A549 (cell line): ENCODE results near the gene SLN. TPM values are rescaled to one million over a fixed set of nuclear protein-coding genes. Genes with fewer than 3 reads are reported as not detected.

ENCODE experiments used
- ATAC-seq, 2 experiments: fragments of 200-7000 bp in 1 of 2; fragments of >200 bp in 1 of 2; cut with Nextera tagmentation in 1 of 2; cut with Tn5 transposase in 1 of 2; 3 replicates each; pipeline versions ENCODE4 v1.8.0 to v1.9.1; 2018 to 2020; ENCODE audit warnings: mild to moderate bottlenecking in 1 of 2, moderate library complexity in 1 of 2
- CTCF ChIA-PET: fragments of 300-600 bp; sonication (Branson Sonifier 250); formaldehyde crosslinking; extraction: SDS; loops from one replicate; lab custom pipeline; 2021; ENCODE audit warnings: antibody characterized with exemption, inconsistent platforms; lab: Yijun Ruan, JAX
- POLR2A ChIA-PET: fragments of 350-600 bp; formaldehyde crosslinking; extraction: SDS; loops from one replicate; lab custom pipeline; 2021; ENCODE audit warnings: antibody characterized with exemption, inconsistent platforms; lab: Yijun Ruan, JAX
- DNase-seq, 2 experiments: peaks; one replicate each; pipeline versions ENCODE4 v3.0.0 to v3.0.0-alpha.2; 2011 to 2016; ENCODE audit warnings: low read depth in 1 of 2, low spot score in 1 of 2
- FAIRE-seq: peaks from 2 replicates; lab custom pipeline; 2011; peaks lifted over from hg19 to GRCh38; lab: Jason Lieb, UNC
- H3K27ac ChIP-seq, 2 experiments: fragments of >200 bp; sonication (Bioruptor Twin); formaldehyde crosslinking; 3 replicates each; pipeline ENCODE4 v1.5.1; 2016 to 2017
- H3K4me1 ChIP-seq: fragments of >200 bp; sonication (Bioruptor Twin); formaldehyde crosslinking; 3 replicates; pipeline ENCODE4 v1.6.1; 2016
- H3K4me2 ChIP-seq: fragments of >200 bp; sonication (Bioruptor Twin); formaldehyde crosslinking; 3 replicates; pipeline ENCODE4 v1.6.1; 2016
- H3K4me3 ChIP-seq: fragments of >200 bp; sonication (Bioruptor Twin); formaldehyde crosslinking; 3 replicates; pipeline ENCODE4 v1.5.1; 2016
- H3K9me3 ChIP-seq: fragments of >200 bp; sonication (Bioruptor Twin); formaldehyde crosslinking; 3 replicates; pipeline ENCODE4 v1.6.1; 2016
- CBX2 ChIP-seq: fragments of 200-600 bp; sonication (generic); IDR thresholded peaks from 2 replicates; pipeline ENCODE4 v1.6.1; 2016; ENCODE audit warnings: low read depth, mild to moderate bottlenecking, borderline replicate concordance
- CBX8 ChIP-seq: fragments of 200-600 bp; sonication (generic); IDR thresholded peaks from 2 replicates; pipeline ENCODE4 v1.6.1; 2016
- CHD2 ChIP-seq: fragments of 150-350 bp; IDR thresholded peaks from 2 replicates; pipeline ENCODE4 v1.6.1; 2014; ENCODE audit warnings: low read length; ENCODE audit not compliant: partially characterized antibody
- CTCF ChIP-seq: fragments of >200 bp; sonication (Bioruptor Twin); formaldehyde crosslinking; IDR thresholded peaks from 3 replicates; pipeline ENCODE4 v1.5.1; 2016
- E2F6 ChIP-seq: IDR thresholded peaks from 2 replicates; pipeline ENCODE4 v1.6.1; 2012; ENCODE audit warnings: low read depth, borderline replicate concordance
- EHF ChIP-seq: fragments of 250-450 bp; sonication (Bioruptor Pico); IDR thresholded peaks from 2 replicates; pipeline ENCODE4 v1.5.0; 2020; ENCODE audit warnings: mild to moderate bottlenecking
- EHMT2 ChIP-seq: fragments of 200-600 bp; sonication (generic); IDR thresholded peaks from 2 replicates; pipeline ENCODE4 v1.6.1; 2016; ENCODE audit warnings: antibody characterized with exemption, low read depth, mild to moderate bottlenecking, moderate library complexity
- FOSB ChIP-seq: fragments of 250-450 bp; sonication (Bioruptor Pico); IDR thresholded peaks from 2 replicates; pipeline ENCODE4 v1.5.0; 2020; ENCODE audit warnings: mild to moderate bottlenecking, moderate library complexity
- HDAC2 ChIP-seq: fragments of 200-600 bp; sonication (generic); IDR thresholded peaks from 2 replicates; pipeline ENCODE4 v1.6.1; 2016
- HEYL ChIP-seq: fragments of 250-450 bp; sonication (Bioruptor Pico); IDR thresholded peaks from 2 replicates; pipeline ENCODE4 v1.8.0; 2021; ENCODE audit warnings: mild to moderate bottlenecking, moderate library complexity
- HOXB5 ChIP-seq: fragments of 250-450 bp; sonication (Bioruptor Pico); IDR thresholded peaks from 2 replicates; pipeline ENCODE4 v1.5.0; 2020; ENCODE audit warnings: mild to moderate bottlenecking, moderate library complexity
- JUNB ChIP-seq: fragments of >200 bp; sonication (Bioruptor Twin); formaldehyde crosslinking; IDR thresholded peaks from 2 replicates; pipeline ENCODE4 v1.6.1; 2016
- NR3C1 ChIP-seq: fragments of >200 bp; sonication (Bioruptor Twin); formaldehyde crosslinking; IDR thresholded peaks from 3 replicates; pipeline ENCODE4 v1.6.1; 2017
- PBX3 ChIP-seq: IDR thresholded peaks from 2 replicates; pipeline ENCODE4 v1.6.1; 2012
- PHF8 ChIP-seq: fragments of 200-600 bp; sonication (generic); IDR thresholded peaks from 2 replicates; pipeline ENCODE4 v1.6.1; 2016; ENCODE audit warnings: low read depth, mild to moderate bottlenecking, antibody characterized with exemption, moderate library complexity, borderline replicate concordance
- POLR2A ChIP-seq: IDR thresholded peaks from 2 replicates; pipeline ENCODE4 v1.6.1; 2012; ENCODE audit warnings: mild to moderate bottlenecking, low read length
- REST ChIP-seq: fragments of 200-600 bp; sonication (generic); IDR thresholded peaks from 2 replicates; pipeline ENCODE4 v1.6.1; 2016; ENCODE audit warnings: antibody characterized with exemption, mild to moderate bottlenecking, moderate library complexity
- SREBF2 ChIP-seq: fragments of 450-650 bp; IDR thresholded peaks from 2 replicates; pipeline ENCODE4 v1.6.1; 2014; ENCODE audit warnings: mild to moderate bottlenecking, moderate library complexity
- WGBS: methylation state at CpG from one replicate; pipeline ENCODE4 v1.1.6; 2017; ENCODE audit errors: missing lambda C conversion rate; 5-methylcytosine and 5-hydroxymethylcytosine counted together
- polyA plus RNA-seq, 4 experiments: library from polyadenylated mRNA; depleted of rRNA in 3 of 4; stranded (reverse); fragments of >200 nt; fragmentation: RNase III in 1 of 4; extraction: RNeasy Plus Mini Kit Qiagen cat#74134 plus additional on column Dnase treatment in 1 of 4; gene quantifications; 2 replicates in 3 of 4; 3 replicates in 1 of 4; pipeline ENCODE4 v1.2.3, GENCODE V29; 2011 to 2017
- TF ChIP-seq, protein P1 (sequence below): IDR thresholded peaks from 2 replicates; pipeline ENCODE4 v1.6.1; 2012
- TF ChIP-seq, protein P2 (sequence below): fragments of 250-450 bp; sonication (Bioruptor Pico); IDR thresholded peaks from 2 replicates; pipeline ENCODE4 v1.5.0; 2020; ENCODE audit warnings: low read depth, mild to moderate bottlenecking, moderate library complexity

SLN gene
- polyA plus RNA-seq, 2 of the 4 experiments (the other 2 are of a cell fraction), result 1.3 to 2.2 TPM

GRCh38 chr11:107720303-107720774 is 8.5 kb upstream of the SLN start:
- ATAC-seq (no peak), DNase-seq (no peak), FAIRE-seq (no peak)
- Histone ChIP-seq H3K4me1 (0 out of 3 replicates have a peak, but pooled peaks cover 7% of the 10 kb centered on the region), H3K27ac (no peak overlapping the region), H3K4me3 (no peak overlapping the region), H3K9me3 (no peaks in the 10 kb centered on the region), H3K4me2 (no peak overlapping the region)
- WGBS, result 72% methylated on average over 2 of the region's 2 CpGs
- CTCF ChIA-PET, result interaction anchor here (0.7 to 1.0 kb wide), 2 partner anchors 171 to 1136 kb away, joined by 3 to 5 read pairs; no protein-coding TSS in a partner anchor
- TF ChIP-seq NR3C1 (no peak), HOXB5 (CRISPR knock-in tag) (no peak), CTCF (no peak), PBX3 (no peak), REST (no peak), POLR2A (no peak), CHD2 (no peak), SREBF2 (no peak), JUNB (no peak), HDAC2 (no peak), CBX8 (no peak), HEYL (CRISPR knock-in tag) (no peak), EHF (CRISPR knock-in tag) (no peak), PHF8 (no peak)
- POLR2A ChIA-PET, result no interaction called here

DNA sequence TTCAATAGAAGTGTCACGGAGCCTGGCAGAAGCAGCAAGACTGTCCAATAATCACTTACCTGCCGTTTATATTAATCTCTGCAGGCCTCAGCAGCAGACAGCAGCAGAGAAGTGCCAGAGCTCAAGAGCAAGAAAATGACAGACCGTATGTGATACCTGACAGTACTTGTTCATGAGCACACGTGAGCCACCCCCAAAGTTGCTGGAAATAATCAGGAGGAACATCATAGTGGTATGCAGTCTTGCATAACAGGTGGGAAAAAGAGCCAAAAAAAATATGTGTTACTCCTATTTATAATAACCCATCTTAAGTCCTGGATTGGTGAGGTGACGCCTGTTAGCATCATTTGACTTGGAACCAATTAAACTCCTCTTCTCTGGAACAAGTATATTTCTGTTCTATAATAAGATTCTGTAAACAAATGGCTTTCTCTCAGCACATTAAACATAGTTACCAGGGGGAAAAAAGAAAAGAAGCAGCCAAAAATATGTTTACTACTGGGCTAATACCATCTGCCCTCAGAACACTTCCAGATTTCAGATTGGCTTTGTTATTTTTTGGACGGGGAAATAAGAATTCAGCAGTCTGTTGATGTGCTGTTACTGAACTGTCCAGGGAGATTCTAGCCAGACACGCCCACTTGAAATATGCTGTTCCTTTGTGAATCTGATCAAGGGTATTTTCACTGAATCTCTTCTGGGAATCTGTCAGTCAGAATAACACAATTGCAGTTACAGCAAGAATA is 7.9 kb upstream of the SLN start:
- Histone ChIP-seq H3K27ac (no peak overlapping the region), H3K4me2 (0 out of 3 replicates have a peak overlapping the region, but pooled peaks have one; percentile 32), H3K4me3 (no peak overlapping the region), H3K9me3 (no peaks in the 10 kb centered on the region), H3K4me1 (0 out of 3 replicates have a peak, but pooled peaks cover 7% of the 10 kb centered on the region)
- no peak for DNase-seq
- ChIA-PET CTCF (no interaction called here), POLR2A (no interaction called here)
- WGBS, result 46% methylated on average over 7 of the region's 7 CpGs
- no peak for FAIRE-seq
- peak in 1 of 2 experiments; percentile 50; a peak in 1 of 6 replicates for ATAC-seq
- TF ChIP-seq EHMT2, result no peak
- TF ChIP-seq CBX2, result no peak
- TF ChIP-seq POLR2A, result no peak
- TF ChIP-seq E2F6, result no peak
- TF ChIP-seq NR3C1, result no peak
- no peak for TF ChIP-seq CHD2
- TF ChIP-seq REST, result no peak
- TF ChIP-seq CTCF, result no peak
- TF ChIP-seq HDAC2, result no peak
- TF ChIP-seq, protein P1, sequence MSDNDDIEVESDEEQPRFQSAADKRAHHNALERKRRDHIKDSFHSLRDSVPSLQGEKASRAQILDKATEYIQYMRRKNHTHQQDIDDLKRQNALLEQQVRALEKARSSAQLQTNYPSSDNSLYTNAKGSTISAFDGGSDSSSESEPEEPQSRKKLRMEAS, result no peak
- no peak for TF ChIP-seq FOSB
- TF ChIP-seq, protein P2, sequence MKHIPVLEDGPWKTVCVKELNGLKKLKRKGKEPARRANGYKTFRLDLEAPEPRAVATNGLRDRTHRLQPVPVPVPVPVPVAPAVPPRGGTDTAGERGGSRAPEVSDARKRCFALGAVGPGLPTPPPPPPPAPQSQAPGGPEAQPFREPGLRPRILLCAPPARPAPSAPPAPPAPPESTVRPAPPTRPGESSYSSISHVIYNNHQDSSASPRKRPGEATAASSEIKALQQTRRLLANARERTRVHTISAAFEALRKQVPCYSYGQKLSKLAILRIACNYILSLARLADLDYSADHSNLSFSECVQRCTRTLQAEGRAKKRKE (CRISPR knock-in tag), result no peak
